Astrocyte of the cerebellum (primary cell): ENCODE measurements around the gene BPNT1.
A peak's percentile ranks its signal among the peaks of the same experiment; 100 is the strongest.

Experiments used
- DNase-seq: peaks from one replicate; pipeline ENCODE4 v3.0.0-alpha.2; 2011; ENCODE audit warnings: low read depth
- H3K4me3 ChIP-seq: 2 replicates; pipeline ENCODE4 v1.5.1; 2011; ENCODE audit warnings: mild to moderate bottlenecking, low read depth, low read length, moderate library complexity
- CTCF ChIP-seq: IDR thresholded peaks from 2 replicates; pipeline ENCODE4 v1.5.1; 2012; ENCODE audit warnings: low read length, low read depth, moderate library complexity, mild to moderate bottlenecking; ENCODE audit errors: missing control alignments
- in situ Hi-C: cut with HindIII; loops from 2 replicates; pipeline ENCODE4 v1.10.0; 2017; ENCODE audit warnings: low sequenced_read_pairs

Gene BPNT1

GRCh38 chr1:220089650-220090556, at the start of gene BPNT1:
Gene BPNT1, minus strand, starts transcription at chr1:220089788. Its CDS starts 9,942 bp downstream, at chr1:220079846.
- in situ Hi-C loops = no loop called here
- DNase-seq = peak; percentile 92
- H3K4me3 ChIP-seq = peak within 1 kb of the TSS; percentile 88
- no peak for TF ChIP-seq CTCF

- DNase-seq = peak; percentile 5
- no peak overlapping the region for H3K4me3 ChIP-seq
- in situ Hi-C loops = no loop called here
- TF ChIP-seq CTCF = no peak
Measured at GRCh38 chr1:220137019-220137786, 47.6 kb upstream of the BPNT1 start.

GRCh38 chr1:220135755-220136154, 46.2 kb upstream of the BPNT1 start:
- TF ChIP-seq CTCF = no peak
- DNase-seq = no peak
- in situ Hi-C loops = no loop called here
- H3K4me3 ChIP-seq = no peak overlapping the region

- H3K4me3 ChIP-seq = no peak overlapping the region
- no peak for TF ChIP-seq CTCF
- in situ Hi-C loops = no loop called here
- no peak for DNase-seq
Measured at GRCh38 chr1:220129479-220130210, 40.1 kb upstream of the BPNT1 start.

- H3K4me3 ChIP-seq = no peak overlapping the region
- no peak for DNase-seq
- in situ Hi-C loops = no loop called here
- TF ChIP-seq CTCF = no peak
Measured at GRCh38 chr1:220127076-220127475, 37.5 kb upstream of the BPNT1 start.

- TF ChIP-seq CTCF = no peak
- H3K4me3 ChIP-seq = no peak overlapping the region
- no peak for DNase-seq
- in situ Hi-C loops = no loop called here
Measured at GRCh38 chr1:220124542-220124941, 35.0 kb upstream of the BPNT1 start.
